ENCODE measurements around the gene POU4F2.
"Not testable (repeated sequence)": the region's sequence is repeated elsewhere in the genome, so short reads cannot be mapped to it uniquely, and the experiment has no call there.

The POU4F2 gene

GRCh38 chr4:146661367-146661766, 22.7 kb downstream of the POU4F2 start:
- DNase-seq, result no peak

- DNase-seq, result not testable (repeated sequence)
These were observed 25.2 kb downstream of the POU4F2 start for GRCh38 chr4:146663968-146664311.

- no peak for DNase-seq
These were observed 36.3 kb downstream of the POU4F2 start for GRCh38 chr4:146674829-146675570.

Measured in fibroblast of upper back skin (primary cell).